Eye (tissue), 1 donor: ENCODE data around the gene GPR32.

ENCODE experiments used
- DNase-seq: peaks from one replicate; pipeline ENCODE4 v3.0.0-alpha.2; 2015

The GPR32 gene

GRCh38 chr19:50784710-50785109, 14.4 kb downstream of the GPR32 start:
- no peak for DNase-seq

GRCh38 chr19:50785329-50785728, 15.1 kb downstream of the GPR32 start:
- no peak for DNase-seq

- DNase-seq, result no peak
Measured at GRCh38 chr19:50790396-50790795, 20.1 kb downstream of the GPR32 start, which contains the start of gene ACP4. Gene ACP4, plus strand, starts transcription at chr19:50790415. Its CDS starts 0 bp downstream, at chr19:50790415.

- peak; percentile 77 for DNase-seq
Measured at GRCh38 chr19:50790922-50791467, 20.7 kb downstream of the GPR32 start.

GRCh38 chr19:50791594-50792271, 21.5 kb downstream of the GPR32 start:
- DNase-seq, result no peak

- no peak for DNase-seq
Measured at GRCh38 chr19:50792272-50793250, 22.3 kb downstream of the GPR32 start.

- no peak for DNase-seq
Measured at GRCh38 chr19:50793558-50794065, 23.3 kb downstream of the GPR32 start.

GRCh38 chr19:50794074-50794875, 24.0 kb downstream of the GPR32 start:
- DNase-seq, result no peak

GRCh38 chr19:50794876-50795663, 24.8 kb downstream of the GPR32 start:
- DNase-seq, result no peak

- DNase-seq, result no peak
Measured at GRCh38 chr19:50795664-50796073, 25.4 kb downstream of the GPR32 start.

GRCh38 chr19:50796128-50796633, 25.9 kb downstream of the GPR32 start:
- DNase-seq, result no peak

- no peak for DNase-seq
Measured at GRCh38 chr19:50796634-50797428, 26.6 kb downstream of the GPR32 start.

- DNase-seq, result no peak
Measured at GRCh38 chr19:50797429-50797780, 27.1 kb downstream of the GPR32 start.

- DNase-seq, result no peak
Measured at GRCh38 chr19:50797781-50798658, 27.8 kb downstream of the GPR32 start.

GRCh38 chr19:50798659-50799546, 28.6 kb downstream of the GPR32 start:
- no peak for DNase-seq

GRCh38 chr19:50799547-50799851, 29.2 kb downstream of the GPR32 start:
- DNase-seq, result no peak

GRCh38 chr19:50801107-50801506, 30.8 kb downstream of the GPR32 start:
- no peak for DNase-seq

- no peak for DNase-seq
Measured at GRCh38 chr19:50803633-50804419, 33.6 kb downstream of the GPR32 start.
